NCI-H82 treated with DMSO at 0.1 percent for 48 hours (cell line): ENCODE results near the gene CHI3L1.
A peak's percentile ranks its signal among the peaks of the same experiment; 100 is the strongest.

Source experiments
- DNase-seq: peaks from one replicate; lab custom pipeline; 2025; ENCODE audit not compliant: unreplicated experiment; lab: John Stamatoyannopoulos, UW

The CHI3L1 gene

DNA sequence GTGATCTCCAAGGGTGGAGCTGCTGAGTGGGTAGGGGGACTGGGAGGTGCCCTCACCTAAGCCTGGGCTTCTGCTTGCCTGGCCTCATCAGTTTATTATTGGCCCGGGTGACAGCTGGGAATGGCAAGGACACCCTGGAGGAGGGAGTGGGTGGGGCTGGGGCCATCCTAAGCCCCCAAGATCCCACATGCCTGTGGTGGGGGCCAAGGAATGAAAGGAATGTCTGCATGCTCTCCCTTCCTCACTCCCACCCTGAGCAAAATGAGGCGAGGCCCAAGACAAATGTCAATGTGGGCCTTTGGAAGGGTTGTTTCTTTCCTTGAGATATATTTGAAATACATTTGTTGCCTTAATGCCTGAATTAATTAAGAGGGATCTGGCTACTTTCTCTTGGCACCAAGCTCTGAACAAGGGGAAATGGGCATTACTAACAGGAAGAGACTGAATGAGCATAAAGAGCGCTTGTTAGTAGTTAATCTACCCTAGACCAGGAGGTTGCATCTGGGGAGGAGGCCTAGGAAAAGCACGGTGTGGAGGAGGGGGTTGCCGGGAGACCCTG is 19.7 kb upstream of the CHI3L1 start:
- peak; percentile 12 for DNase-seq

DNA sequence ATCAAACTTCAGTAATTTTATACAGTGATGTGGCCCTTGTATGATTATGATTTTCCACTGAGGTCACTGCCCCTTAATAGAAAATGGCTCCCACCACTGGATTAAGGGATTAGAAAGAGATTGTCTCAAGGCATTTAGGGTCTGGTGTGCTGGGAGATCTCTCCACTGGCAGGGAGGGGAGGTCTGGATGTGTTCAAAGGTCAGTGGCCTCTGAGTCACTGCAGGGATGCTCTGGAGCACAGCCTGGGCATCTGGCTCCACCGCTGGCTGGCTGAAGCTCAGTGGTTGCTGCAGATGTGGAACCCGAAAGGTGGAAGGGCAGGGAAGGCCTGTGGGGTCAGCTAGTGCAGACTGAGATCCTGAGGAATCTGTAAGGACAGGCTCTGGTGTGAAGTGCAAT is 18.3 kb upstream of the CHI3L1 start:
- DNase-seq = peak; percentile 59

- no peak for DNase-seq
Measured at GRCh38 chr1:203202431-203203245, 16.1 kb upstream of the CHI3L1 start.

DNA sequence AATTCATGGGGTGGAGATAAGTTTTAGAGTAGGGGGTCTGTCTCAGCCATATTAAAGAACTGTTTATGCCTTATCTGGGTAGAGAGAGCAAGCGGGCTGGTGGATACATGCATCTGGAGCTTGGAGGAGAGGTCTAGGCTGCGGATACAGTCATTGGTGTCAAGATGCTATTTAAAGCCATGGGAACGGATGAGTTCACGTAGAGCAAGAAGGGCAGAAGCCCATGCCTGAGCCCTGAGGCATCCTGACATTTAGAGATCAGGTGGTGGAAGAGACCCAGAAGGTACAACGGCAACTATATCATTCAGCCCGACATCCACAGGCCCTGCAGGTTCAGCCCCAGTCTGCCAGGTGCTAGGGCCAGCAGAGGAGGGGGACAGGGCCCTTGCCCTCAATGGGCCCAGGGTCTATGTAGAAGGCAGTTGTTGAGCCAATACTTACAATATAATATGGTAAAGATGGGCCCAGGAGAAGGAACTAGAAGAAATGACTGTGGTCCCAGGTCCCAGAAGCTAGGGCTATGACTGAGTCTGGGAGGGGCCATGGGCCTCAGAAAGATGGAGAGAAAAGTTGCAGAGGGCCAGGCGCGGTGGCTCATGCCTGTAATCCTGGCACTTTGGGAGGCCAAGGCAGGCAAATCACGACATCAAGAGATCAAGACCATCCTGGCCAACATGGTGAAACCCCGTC is 15.2 kb upstream of the CHI3L1 start:
- no peak for DNase-seq

- no peak for DNase-seq
Measured at GRCh38 chr1:203200916-203201315, 14.4 kb upstream of the CHI3L1 start.

- no peak for DNase-seq
Measured at GRCh38 chr1:203199816-203200571, 13.5 kb upstream of the CHI3L1 start.

DNA sequence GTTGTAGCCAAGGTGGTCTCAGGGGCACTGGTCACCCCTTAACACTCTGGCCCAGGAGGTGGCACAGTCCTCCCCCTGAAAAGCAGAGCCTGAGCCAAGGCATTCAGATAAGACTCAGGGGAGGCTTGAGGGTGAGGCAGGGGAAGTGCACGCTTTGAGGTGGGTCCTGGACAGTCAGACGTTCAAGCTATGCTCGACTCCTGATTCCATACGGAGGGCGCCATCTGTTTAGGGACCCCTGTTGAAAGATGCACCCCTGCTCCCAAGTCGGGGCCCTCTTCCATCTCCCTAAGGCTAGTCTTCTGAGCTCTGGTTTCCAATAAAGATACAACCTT is 12.9 kb upstream of the CHI3L1 start:
- no peak for DNase-seq

- DNase-seq = no peak
Measured at GRCh38 chr1:203199002-203199401, 12.5 kb upstream of the CHI3L1 start.

DNA sequence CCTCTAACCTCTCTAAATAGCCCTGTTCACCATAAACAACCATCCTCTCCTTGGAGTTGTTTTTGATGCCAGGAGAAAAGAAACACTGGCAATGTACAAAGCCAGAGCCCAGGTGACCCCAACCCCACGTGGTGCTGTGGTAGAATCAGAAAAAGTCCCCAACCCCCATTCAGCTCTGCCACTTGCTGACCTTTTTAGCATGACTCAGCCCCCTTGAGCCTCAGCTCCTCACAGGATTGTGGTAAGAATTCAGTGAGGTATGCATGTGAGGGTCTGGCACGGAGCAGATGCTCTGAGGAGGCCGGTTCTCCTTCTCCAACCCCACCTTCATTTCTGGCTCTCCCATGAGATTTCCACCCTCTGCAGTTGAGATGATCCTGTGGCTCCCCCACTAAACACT is 11.1 kb upstream of the CHI3L1 start:
- DNase-seq = no peak

- DNase-seq = no peak
Measured at GRCh38 chr1:203196371-203196770, 9.9 kb upstream of the CHI3L1 start.

GRCh38 chr1:203190949-203191348 is 4.4 kb upstream of the CHI3L1 start:
- no peak for DNase-seq

GRCh38 chr1:203189951-203190352 is 3.4 kb upstream of the CHI3L1 start:
- no peak for DNase-seq

- DNase-seq = no peak
Measured at GRCh38 chr1:203188686-203189232, 2.3 kb upstream of the CHI3L1 start.

DNA sequence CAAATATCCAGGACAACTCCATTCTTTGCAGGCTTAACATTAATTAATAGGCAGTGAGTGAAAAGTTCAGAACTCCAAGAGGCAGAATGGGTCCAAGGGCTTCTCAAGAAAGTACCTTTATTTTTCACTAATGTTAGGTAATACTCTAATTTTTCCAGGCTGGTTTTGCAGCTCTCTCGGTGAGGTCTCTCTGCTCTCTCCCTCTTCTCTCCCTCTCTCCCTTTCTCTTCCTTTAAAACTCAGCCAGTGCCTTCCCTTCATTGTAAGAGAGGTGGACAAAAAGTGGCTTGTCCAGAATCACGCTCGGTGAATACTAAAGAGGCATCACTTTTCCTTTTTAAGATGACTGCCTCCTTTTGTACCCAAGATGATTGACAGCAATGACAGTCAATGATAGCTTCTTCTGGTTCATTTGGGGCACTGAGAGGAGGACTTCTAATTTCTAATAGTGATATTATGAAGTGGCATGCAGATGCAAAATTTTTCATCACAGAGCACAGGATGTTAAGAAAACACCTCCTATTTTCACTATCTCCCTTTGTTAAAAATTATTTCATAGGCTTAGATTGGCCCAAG is 1.3 kb upstream of the CHI3L1 start:
- no peak for DNase-seq

GRCh38 chr1:203187304-203187685 is 791 bp upstream of the CHI3L1 start:
- no peak for DNase-seq

GRCh38 chr1:203186091-203186445 is 436 bp downstream of the CHI3L1 start:
- DNase-seq = no peak

DNA sequence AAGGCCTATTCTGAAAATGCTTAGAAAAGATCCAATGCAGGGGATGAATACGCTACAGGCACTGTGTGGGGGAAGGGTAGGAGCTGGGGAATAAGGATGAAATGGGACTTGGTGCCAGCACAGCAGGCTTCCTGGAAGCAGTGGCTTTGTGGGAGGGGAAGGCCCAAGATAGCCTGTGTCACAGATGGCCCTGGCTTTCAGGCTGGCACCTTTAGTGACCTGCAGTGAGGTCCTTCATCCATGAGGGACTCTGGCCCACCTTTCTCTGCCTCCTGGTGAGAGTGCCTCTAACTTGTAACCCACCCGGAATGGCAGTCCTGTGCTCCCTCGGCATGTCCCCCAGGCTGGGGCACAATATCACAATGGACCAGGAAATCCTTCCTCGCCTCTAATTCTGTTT is 919 bp downstream of the CHI3L1 start:
- DNase-seq = no peak

DNA sequence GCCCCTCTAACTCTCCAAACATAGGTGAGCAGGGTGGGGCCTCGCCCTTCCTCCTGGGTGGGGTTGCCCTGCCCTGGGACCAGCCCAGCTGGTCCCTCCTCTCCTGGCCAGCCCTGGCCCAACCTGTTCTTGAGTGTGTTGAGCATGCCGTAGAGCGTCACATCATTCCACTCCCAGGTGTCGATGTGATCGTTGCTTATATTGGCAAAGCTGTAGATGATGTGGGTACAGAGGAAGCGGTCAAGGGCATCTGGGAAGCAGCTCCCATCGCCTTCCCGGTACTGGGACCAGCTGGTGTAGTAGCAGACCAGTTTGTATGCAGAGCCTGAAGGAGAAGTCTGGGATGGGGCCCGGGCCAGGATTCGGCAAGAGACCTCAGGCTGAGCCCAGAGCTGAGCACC is 1.4 kb downstream of the CHI3L1 start:
- no peak for DNase-seq

DNA sequence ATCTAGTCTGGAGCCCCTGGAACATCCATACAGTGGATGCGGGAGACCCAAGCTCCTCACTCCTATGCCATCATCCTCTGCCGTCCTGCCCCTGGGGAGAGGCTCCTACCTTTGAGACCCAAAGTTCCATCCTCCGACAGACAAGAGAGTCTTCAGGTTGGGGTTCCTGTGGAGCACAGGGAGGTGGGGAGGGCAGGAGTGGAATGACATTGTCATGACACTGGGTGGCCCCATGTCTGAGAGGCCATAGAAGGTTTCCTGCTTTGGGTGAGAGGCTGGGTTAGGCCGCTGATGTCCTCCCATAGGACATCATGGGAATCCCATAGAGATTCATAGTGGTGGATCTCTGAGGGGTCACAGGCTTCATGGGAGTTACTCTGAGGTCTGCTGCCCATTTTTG is 2.0 kb downstream of the CHI3L1 start:
- DNase-seq = no peak

- no peak for DNase-seq
Measured at GRCh38 chr1:203183828-203184227, 2.7 kb downstream of the CHI3L1 start.

GRCh38 chr1:203182387-203182953 is 4.0 kb downstream of the CHI3L1 start:
- DNase-seq = no peak
